ENCODE results near the gene CAST. TPM values are rescaled to one million over a fixed set of nuclear protein-coding genes. Genes with fewer than 3 reads are reported as not detected.
"Not testable (repeated sequence)": the region's sequence is repeated elsewhere in the genome, so short reads cannot be mapped to it uniquely, and the experiment has no call there.

The CAST gene
- total and polyA plus RNA-seq, 2 donors (not counting 3 experiments of a cell fraction or from before 2014, with no cell fraction given) = 33.7 to 194 TPM

DNA sequence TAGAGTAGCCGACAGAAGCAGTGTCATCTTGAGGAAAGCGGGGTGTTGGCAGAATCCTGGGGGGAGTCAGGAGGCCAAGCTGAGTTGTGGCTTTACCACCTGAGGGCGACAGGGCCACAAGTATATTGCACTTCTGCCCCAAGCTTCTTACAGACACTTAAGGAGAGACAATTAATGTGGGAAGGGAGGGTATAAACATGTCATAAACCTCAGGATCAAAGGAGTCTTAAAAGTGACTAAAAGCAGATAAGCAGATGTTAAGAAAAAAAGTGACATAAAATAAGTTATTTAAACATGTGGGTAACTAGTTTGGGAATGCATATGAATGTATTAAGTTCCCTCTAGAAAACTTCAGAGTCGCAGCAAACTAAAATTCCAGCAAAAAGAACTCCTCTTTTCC lies 81.6 kb downstream of the CAST start:
- no peaks in the 10 kb centered on the region for H3K27me3 ChIP-seq (ENCODE audit: control insufficient read depth in 2 of 2, insufficient read depth in 2 of 2, low read length in 2 of 2)
- H4K20me1 ChIP-seq (replicated peaks; ENCODE audit: control insufficient read depth, extremely low read depth, insufficient read depth, low read length) = no peaks in the 10 kb centered on the region
- BruUV-seq (replicated peaks) = no TSS peak
- H2AFZ ChIP-seq (ENCODE audit: low read depth, low read length) = no peak overlapping the region
- peak overlapping the region; percentile 26 for H3K9ac ChIP-seq (replicated peaks; ENCODE audit: extremely low read depth, insufficient read depth, low read length)
- TF ChIP-seq JUN (IDR thresholded peaks at IDR 0.05; ENCODE audit: borderline replicate concordance, insufficient read depth, insufficient read length, low read depth) (no peak), FOS (IDR thresholded peaks at IDR 0.05; ENCODE audit: borderline replicate concordance, insufficient read depth, low read length) (no peak), EZH2 (IDR thresholded peaks at IDR 0.05; ENCODE audit: borderline replicate concordance, low read depth, low read length, severe bottlenecking) (no peak), MYC (IDR thresholded peaks at IDR 0.05; ENCODE audit: low read depth, low read length) (no peak), GATA2 (IDR thresholded peaks at IDR 0.05; ENCODE audit: insufficient read depth, insufficient read length, low read depth, low read length) (no peak), POLR2A (IDR thresholded peaks at IDR 0.05; ENCODE audit: low read depth, low read length) (no peak), POLR2AphosphoS5 (IDR thresholded peaks at IDR 0.05; ENCODE audit: insufficient read depth, low read depth, low read length) (no peak)
- TF ChIP-seq, protein P1, sequence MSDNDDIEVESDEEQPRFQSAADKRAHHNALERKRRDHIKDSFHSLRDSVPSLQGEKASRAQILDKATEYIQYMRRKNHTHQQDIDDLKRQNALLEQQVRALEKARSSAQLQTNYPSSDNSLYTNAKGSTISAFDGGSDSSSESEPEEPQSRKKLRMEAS (IDR thresholded peaks at IDR 0.05; ENCODE audit: insufficient read depth, insufficient read length) = no peak
- TF ChIP-seq, protein P2, sequence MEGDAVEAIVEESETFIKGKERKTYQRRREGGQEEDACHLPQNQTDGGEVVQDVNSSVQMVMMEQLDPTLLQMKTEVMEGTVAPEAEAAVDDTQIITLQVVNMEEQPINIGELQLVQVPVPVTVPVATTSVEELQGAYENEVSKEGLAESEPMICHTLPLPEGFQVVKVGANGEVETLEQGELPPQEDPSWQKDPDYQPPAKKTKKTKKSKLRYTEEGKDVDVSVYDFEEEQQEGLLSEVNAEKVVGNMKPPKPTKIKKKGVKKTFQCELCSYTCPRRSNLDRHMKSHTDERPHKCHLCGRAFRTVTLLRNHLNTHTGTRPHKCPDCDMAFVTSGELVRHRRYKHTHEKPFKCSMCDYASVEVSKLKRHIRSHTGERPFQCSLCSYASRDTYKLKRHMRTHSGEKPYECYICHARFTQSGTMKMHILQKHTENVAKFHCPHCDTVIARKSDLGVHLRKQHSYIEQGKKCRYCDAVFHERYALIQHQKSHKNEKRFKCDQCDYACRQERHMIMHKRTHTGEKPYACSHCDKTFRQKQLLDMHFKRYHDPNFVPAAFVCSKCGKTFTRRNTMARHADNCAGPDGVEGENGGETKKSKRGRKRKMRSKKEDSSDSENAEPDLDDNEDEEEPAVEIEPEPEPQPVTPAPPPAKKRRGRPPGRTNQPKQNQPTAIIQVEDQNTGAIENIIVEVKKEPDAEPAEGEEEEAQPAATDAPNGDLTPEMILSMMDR (IDR thresholded peaks at IDR 0.05; ENCODE audit: extremely low read depth in 1 of 2, insufficient read depth in 1 of 2, low read depth in 1 of 2, low read length in 2 of 2) = no peak
- dilution Hi-C loops (cut with MboI; ENCODE audit: extremely low pct_ligation_motif_present, low sequenced_read_pairs) = no loop called here
- H3K27ac ChIP-seq (ENCODE audit: insufficient read depth, low read depth, low read length) = peak overlapping the region; percentile 82
- H3K36me3 ChIP-seq (ENCODE audit: control insufficient read depth in 2 of 2, extremely low read depth in 1 of 2, insufficient read depth in 2 of 2, low read length in 2 of 2) = peaks cover 11 to 19% of the 10 kb centered on the region in 2 experiments
- H3K4me2 ChIP-seq (ENCODE audit: insufficient read depth, low read length) = peak overlapping the region; percentile 31
- DNase-seq (ENCODE audit: low read depth, low spot score) (no peak), FAIRE-seq (no peak)
- H3K4me1 ChIP-seq (ENCODE audit: control insufficient read depth, extremely low read depth, insufficient read depth, low read length) = peaks cover 23% of the 10 kb centered on the region
- H3K4me3 ChIP-seq (replicated peaks in 1 of 3; ENCODE audit: insufficient read depth in 1 of 3, low read depth in 1 of 3, low read length in 3 of 3) = no peak overlapping the region
- no peaks in the 10 kb centered on the region for H3K9me1 ChIP-seq (replicated peaks; ENCODE audit: control insufficient read depth, extremely low read depth, insufficient read depth, low read length)
- CTCF ChIA-PET = interaction anchor here (0.7 to 2.8 kb wide), 6 partner anchors 8 to 399 kb away, joined by 3 to 26 read pairs (median 5); no protein-coding TSS in a partner anchor
- POLR2A ChIA-PET = no interaction called here
- H3K79me2 ChIP-seq (ENCODE audit: control insufficient read depth, insufficient read depth, low read length) = no peaks in the 10 kb centered on the region
- intact Hi-C loops (cut with micrococcal nuclease) = no loop called here
- no peaks in the 10 kb centered on the region for H3K9me3 ChIP-seq (replicated peaks; ENCODE audit: control insufficient read depth, insufficient read depth, low read length)

DNA sequence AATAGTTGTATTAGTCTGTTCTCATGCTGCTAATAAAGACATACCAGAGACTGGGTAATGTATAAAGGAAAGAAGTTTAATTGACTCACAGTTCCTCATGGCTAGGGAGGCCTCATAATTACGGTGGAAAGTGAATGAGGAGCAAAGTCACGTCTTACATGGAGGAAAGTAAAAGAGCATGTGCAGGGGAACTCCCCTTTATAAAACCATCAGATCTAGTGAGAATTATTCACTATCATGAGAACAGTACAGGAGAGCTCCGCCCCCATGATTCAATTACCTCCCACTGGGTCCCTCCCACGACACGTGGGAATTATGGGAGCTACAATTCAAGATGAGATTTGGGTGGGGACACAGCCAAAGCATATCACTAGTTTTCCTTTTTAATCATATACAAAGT lies 82.0 kb downstream of the CAST start:
- peaks cover 11 to 18% of the 10 kb centered on the region in 2 experiments for H3K36me3 ChIP-seq (ENCODE audit: control insufficient read depth in 2 of 2, extremely low read depth in 1 of 2, insufficient read depth in 2 of 2, low read length in 2 of 2)
- CTCF ChIA-PET = interaction anchor here (0.7 to 2.8 kb wide), 3 partner anchors 130 to 399 kb away, joined by 3 to 22 read pairs (median 6); no protein-coding TSS in a partner anchor
- H3K4me1 ChIP-seq (ENCODE audit: control insufficient read depth, extremely low read depth, insufficient read depth, low read length) = peaks cover 23% of the 10 kb centered on the region
- DNase-seq (ENCODE audit: low read depth, low spot score); H3K4me3 ChIP-seq (replicated peaks in 1 of 3; ENCODE audit: insufficient read depth in 1 of 3, low read depth in 1 of 3, low read length in 3 of 3); FAIRE-seq; H3K9me3 ChIP-seq (replicated peaks; ENCODE audit: control insufficient read depth, insufficient read depth, low read length); H3K9ac ChIP-seq (replicated peaks; ENCODE audit: extremely low read depth, insufficient read depth, low read length); H2AFZ ChIP-seq (ENCODE audit: low read depth, low read length); POLR2A ChIA-PET; BruUV-seq (replicated peaks); H3K9me1 ChIP-seq (replicated peaks; ENCODE audit: control insufficient read depth, extremely low read depth, insufficient read depth, low read length); dilution Hi-C loops (cut with MboI; ENCODE audit: extremely low pct_ligation_motif_present, low sequenced_read_pairs); H3K27me3 ChIP-seq (ENCODE audit: control insufficient read depth in 2 of 2, insufficient read depth in 2 of 2, low read length in 2 of 2); H3K79me2 ChIP-seq (ENCODE audit: control insufficient read depth, insufficient read depth, low read length); H3K4me2 ChIP-seq (ENCODE audit: insufficient read depth, low read length); H4K20me1 ChIP-seq (replicated peaks; ENCODE audit: control insufficient read depth, extremely low read depth, insufficient read depth, low read length); intact Hi-C loops (cut with micrococcal nuclease): not testable (repeated sequence)
- H3K27ac ChIP-seq (ENCODE audit: insufficient read depth, low read depth, low read length) = peak overlapping the region; percentile 82

All from endothelial cell of umbilical vein (primary cell).